Activated CD4-positive, alpha-beta T cell treated with anti-CD3 and anti-CD28 coated beads, Interleukin-2, amount 50 U/mL, for 48 hours (primary cell): ENCODE results near the gene TMEM245.

ENCODE experiments used
- DNase-seq, 2 experiments: peaks; one replicate each; pipeline ENCODE4 v3.0.0-alpha.2; 2020

TMEM245 gene

GRCh38 chr9:109098960-109099308 lies 20.8 kb downstream of the TMEM245 start:
- DNase-seq: no peak

- no peak for DNase-seq
Measured at GRCh38 chr9:109098171-109098959, 21.4 kb downstream of the TMEM245 start.

GRCh38 chr9:109097146-109097545 lies 22.6 kb downstream of the TMEM245 start:
- no peak for DNase-seq

GRCh38 chr9:109095321-109095720 lies 24.4 kb downstream of the TMEM245 start:
- DNase-seq: no peak

GRCh38 chr9:109094268-109094667 lies 25.5 kb downstream of the TMEM245 start:
- DNase-seq: no peak

GRCh38 chr9:109092587-109092986 lies 27.2 kb downstream of the TMEM245 start:
- no peak for DNase-seq

GRCh38 chr9:109092051-109092580 lies 27.6 kb downstream of the TMEM245 start:
- no peak for DNase-seq

GRCh38 chr9:109088221-109088620 lies 31.5 kb downstream of the TMEM245 start:
- DNase-seq: no peak

- DNase-seq: no peak
Measured at GRCh38 chr9:109087795-109088194, 32.0 kb downstream of the TMEM245 start.

- DNase-seq: no peak
Measured at GRCh38 chr9:109086221-109086620, 33.5 kb downstream of the TMEM245 start.

- DNase-seq: no peak
Measured at GRCh38 chr9:109085510-109085909, 34.2 kb downstream of the TMEM245 start.

GRCh38 chr9:109083813-109084405 lies 35.8 kb downstream of the TMEM245 start:
- DNase-seq: no peak

GRCh38 chr9:109083141-109083540 lies 36.6 kb downstream of the TMEM245 start:
- DNase-seq: no peak

- DNase-seq: no peak
Measured at GRCh38 chr9:109082091-109082620, 37.6 kb downstream of the TMEM245 start.

- no peak for DNase-seq
Measured at GRCh38 chr9:109074236-109074889, 45.4 kb downstream of the TMEM245 start.

- no peak for DNase-seq
Measured at GRCh38 chr9:109072821-109073435, 46.8 kb downstream of the TMEM245 start.

GRCh38 chr9:109072133-109072692 lies 47.5 kb downstream of the TMEM245 start:
- no peak for DNase-seq

GRCh38 chr9:109068764-109069163 lies 51.0 kb downstream of the TMEM245 start:
- no peak for DNase-seq

GRCh38 chr9:109064963-109065702 lies 54.6 kb downstream of the TMEM245 start:
- DNase-seq: no peak

- DNase-seq: no peak
Measured at GRCh38 chr9:109063760-109064159, 56.0 kb downstream of the TMEM245 start.

- DNase-seq: no peak
Measured at GRCh38 chr9:109062543-109062942, 57.2 kb downstream of the TMEM245 start.

GRCh38 chr9:109060191-109060590 lies 59.6 kb downstream of the TMEM245 start:
- no peak for DNase-seq
